ENCODE data around the gene ZNF394. TPM values are rescaled to one million over a fixed set of nuclear protein-coding genes. Genes with fewer than 3 reads are reported as not detected.
"Not testable (repeated sequence)": the region's sequence is repeated elsewhere in the genome, so short reads cannot be mapped to it uniquely, and the experiment has no call there.

ZNF394 gene
- total RNA-seq: 10 to 100 TPM; 65.1 to 71.2 TPM

- Mint-ChIP-seq H3K36me3 (peaks cover 36% of the 10 kb centered on the region), H3K27me3 (no peaks in the 10 kb centered on the region), H3K9me3 (peaks cover 2% of the 10 kb centered on the region), H3K4me3 (peak within 1 kb of the TSS; percentile 94), H3K27ac (peak within 1 kb of the TSS; percentile 99), H3K4me1 (peaks cover 18% of the 10 kb centered on the region)
- ATAC-seq (ENCODE audit: low read depth) (peak; percentile 44), DNase-seq (peak; percentile 88)
- POLR2A ChIA-PET: interaction anchor here (0.5 to 4.5 kb wide), 18 partner anchors 15 to 649 kb away, joined by 3 to 50 read pairs (median 5); partner anchors contain the start of genes ARPC1B, ATP5MF, BUD31 and CPSF4
These were observed at the start of gene ZNF394 for GRCh38 chr7:99499721-99500636. Gene ZNF394, minus strand, starts transcription at chr7:99500281. Its CDS starts 188 bp downstream, at chr7:99500093.

GRCh38 chr7:99549545-99549944 is 49.5 kb upstream of the ZNF394 start:
- POLR2A ChIA-PET: interaction anchor here (1.6 kb wide), 1 partner anchor 9 kb away, joined by 5 read pairs; the partner anchor contains the start of gene ZNF655
- not testable (repeated sequence) for H3K9me3 Mint-ChIP-seq; H3K27ac Mint-ChIP-seq; H3K27me3 Mint-ChIP-seq; DNase-seq; H3K4me3 Mint-ChIP-seq; ATAC-seq (ENCODE audit: low read depth)
- Mint-ChIP-seq H3K4me1 (peaks cover 17% of the 10 kb centered on the region), H3K36me3 (peaks cover 36% of the 10 kb centered on the region)

- H3K27me3 Mint-ChIP-seq; H3K27ac Mint-ChIP-seq; H3K4me1 Mint-ChIP-seq; H3K4me3 Mint-ChIP-seq; DNase-seq; ATAC-seq (ENCODE audit: low read depth): not testable (repeated sequence)
- POLR2A ChIA-PET: interaction anchor here (1.0 kb wide), 1 partner anchor 8 kb away, joined by 3 read pairs; no protein-coding TSS in a partner anchor
- Mint-ChIP-seq H3K9me3 (peaks cover 16% of the 10 kb centered on the region), H3K36me3 (peaks cover 44% of the 10 kb centered on the region)
These were observed 45.2 kb upstream of the ZNF394 start for GRCh38 chr7:99545308-99545707.

DNA sequence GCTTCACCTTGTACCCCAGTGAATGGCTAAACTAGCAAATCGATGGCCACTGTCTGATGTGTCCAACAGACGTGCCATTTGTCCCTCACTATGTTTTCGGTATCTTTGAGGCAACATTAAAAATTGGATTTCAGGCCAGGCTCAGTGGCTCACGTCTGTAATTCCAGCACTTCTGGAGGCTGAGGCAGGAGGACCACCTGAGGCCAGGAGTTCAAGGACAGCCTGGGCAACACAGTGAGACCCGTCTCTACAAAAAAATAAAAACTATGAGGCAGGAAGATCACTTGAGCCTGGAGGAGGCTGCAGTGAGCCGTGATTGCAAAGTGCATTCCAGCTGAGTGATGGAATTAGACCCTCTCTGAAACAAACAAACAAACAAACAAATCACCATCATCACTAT is 43.8 kb upstream of the ZNF394 start:
- DNase-seq (no peak), ATAC-seq (ENCODE audit: low read depth) (no peak)
- H3K36me3 Mint-ChIP-seq: peaks cover 36% of the 10 kb centered on the region
- H3K27me3 Mint-ChIP-seq: no peaks in the 10 kb centered on the region
- H3K9me3 Mint-ChIP-seq: peaks cover 14% of the 10 kb centered on the region
- no peak overlapping the region for H3K4me3 Mint-ChIP-seq
- no peak overlapping the region for H3K27ac Mint-ChIP-seq
- H3K4me1 Mint-ChIP-seq: peaks cover 1% of the 10 kb centered on the region
- POLR2A ChIA-PET: interaction anchor here (0.6 to 0.7 kb wide), 3 partner anchors 10 to 624 kb away, joined by 3 to 6 read pairs (median 4); no protein-coding TSS in a partner anchor

DNA sequence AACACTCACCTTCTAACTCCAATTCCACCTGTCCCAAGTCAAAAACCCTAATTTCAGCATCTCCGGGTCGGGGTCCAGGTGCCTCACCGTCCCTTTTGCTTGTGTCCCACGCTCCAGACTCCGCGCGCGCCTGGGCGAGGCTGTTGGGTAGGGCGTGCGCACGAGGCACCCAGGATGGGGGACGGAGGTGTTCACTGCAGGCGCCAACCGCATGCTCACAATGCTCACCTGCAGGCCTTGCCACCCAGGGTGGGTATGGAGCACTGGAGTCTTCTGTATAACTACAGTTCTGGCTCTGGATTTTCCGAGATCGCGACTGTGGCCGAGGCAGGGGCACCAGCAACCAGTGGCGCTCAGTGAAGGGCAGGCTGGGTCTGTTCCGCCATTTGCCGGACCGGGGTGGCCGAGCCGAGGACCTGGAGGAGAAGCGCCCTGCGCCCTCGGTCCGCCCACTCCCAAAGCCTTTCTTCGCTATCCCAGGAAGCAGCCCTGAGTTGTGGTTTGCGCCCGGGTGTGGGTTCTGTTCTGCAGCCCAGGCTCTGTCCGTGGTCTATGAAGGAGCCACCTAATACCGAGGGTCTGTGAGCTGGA is 43.1 kb upstream of the ZNF394 start:
- peaks cover 1% of the 10 kb centered on the region for H3K4me1 Mint-ChIP-seq
- H3K36me3 Mint-ChIP-seq: peaks cover 31% of the 10 kb centered on the region
- POLR2A ChIA-PET: no interaction called here
- DNase-seq: no peak
- no peak overlapping the region for H3K27ac Mint-ChIP-seq
- ATAC-seq (ENCODE audit: low read depth): no peak
- H3K4me3 Mint-ChIP-seq: no peak overlapping the region
- H3K9me3 Mint-ChIP-seq: peaks cover 15% of the 10 kb centered on the region
- H3K27me3 Mint-ChIP-seq: no peaks in the 10 kb centered on the region

DNA sequence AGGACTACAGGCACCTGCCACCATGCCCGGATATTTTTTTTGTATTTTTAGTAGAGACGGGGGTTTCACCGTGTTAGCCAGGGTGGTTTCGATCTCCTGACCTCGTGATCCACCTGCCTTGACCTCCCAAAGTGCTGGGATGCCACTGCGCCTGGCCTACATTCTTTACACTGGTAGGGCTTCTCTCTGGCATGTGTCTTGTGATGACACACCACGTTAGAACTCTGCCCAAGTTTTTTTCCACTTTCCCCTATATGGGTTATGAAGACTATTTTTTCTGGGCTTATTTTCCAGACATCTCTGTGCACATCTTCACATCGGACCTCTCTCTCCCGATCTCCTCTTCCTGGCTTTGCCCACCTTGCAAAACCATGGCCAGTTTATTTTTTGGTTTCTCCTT is 41.1 kb upstream of the ZNF394 start:
- DNase-seq: no peak
- H3K9me3 Mint-ChIP-seq: peaks cover 24% of the 10 kb centered on the region
- POLR2A ChIA-PET: interaction anchor here (1.5 kb wide), 1 partner anchor 10 kb away, joined by 3 read pairs; no protein-coding TSS in a partner anchor
- no peak for ATAC-seq (ENCODE audit: low read depth)
- no peak overlapping the region for H3K4me3 Mint-ChIP-seq
- no peak overlapping the region for H3K27ac Mint-ChIP-seq
- H3K27me3 Mint-ChIP-seq: no peaks in the 10 kb centered on the region
- peaks cover 21% of the 10 kb centered on the region for H3K36me3 Mint-ChIP-seq
- peaks cover 1% of the 10 kb centered on the region for H3K4me1 Mint-ChIP-seq

DNA sequence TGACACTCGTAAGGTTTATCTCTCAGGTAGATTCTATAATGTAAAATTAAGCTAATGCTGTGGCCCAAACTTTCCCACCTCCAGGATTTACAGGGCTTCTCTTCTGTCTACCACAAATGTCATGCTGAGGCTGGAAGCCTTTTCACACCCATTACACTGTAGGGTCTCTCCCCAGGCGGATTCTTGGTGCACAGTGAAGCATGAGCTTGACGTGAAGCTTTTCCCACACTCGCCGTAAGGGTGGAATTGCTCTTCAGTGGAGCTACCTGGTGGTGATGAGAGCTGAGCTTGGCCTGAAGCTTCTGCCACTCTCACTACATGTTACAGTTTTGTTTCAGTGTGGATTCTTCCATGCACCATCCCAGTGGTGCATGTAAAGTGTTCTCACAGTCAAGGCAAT is 40.5 kb upstream of the ZNF394 start:
- ATAC-seq (ENCODE audit: low read depth) (no peak), DNase-seq (no peak)
- no peaks in the 10 kb centered on the region for H3K27me3 Mint-ChIP-seq
- POLR2A ChIA-PET: interaction anchor here (1.5 kb wide), 1 partner anchor 9 kb away, joined by 3 read pairs; no protein-coding TSS in a partner anchor
- no peak overlapping the region for H3K27ac Mint-ChIP-seq
- peaks cover 27% of the 10 kb centered on the region for H3K9me3 Mint-ChIP-seq
- peaks cover 21% of the 10 kb centered on the region for H3K36me3 Mint-ChIP-seq
- H3K4me3 Mint-ChIP-seq: no peak overlapping the region
- peaks cover 1% of the 10 kb centered on the region for H3K4me1 Mint-ChIP-seq

- Mint-ChIP-seq H3K27ac (no peak overlapping the region), H3K9me3 (peaks cover 28% of the 10 kb centered on the region), H3K4me1 (no peaks in the 10 kb centered on the region), H3K4me3 (no peak overlapping the region), H3K36me3 (peaks cover 21% of the 10 kb centered on the region), H3K27me3 (no peaks in the 10 kb centered on the region)
- POLR2A ChIA-PET: interaction anchor here (1.5 kb wide), 1 partner anchor 8 kb away, joined by 3 read pairs; no protein-coding TSS in a partner anchor
- DNase-seq (no peak), ATAC-seq (ENCODE audit: low read depth) (no peak)
These were observed 39.2 kb upstream of the ZNF394 start for GRCh38 chr7:99539213-99539811.

GRCh38 chr7:99535667-99536066 is 35.6 kb upstream of the ZNF394 start:
- Mint-ChIP-seq H3K27ac (no peak overlapping the region), H3K4me3 (no peak overlapping the region), H3K36me3 (peaks cover 40% of the 10 kb centered on the region), H3K4me1 (no peaks in the 10 kb centered on the region), H3K27me3 (no peaks in the 10 kb centered on the region), H3K9me3 (peaks cover 39% of the 10 kb centered on the region)
- no peak for ATAC-seq (ENCODE audit: low read depth)
- no peak for DNase-seq
- POLR2A ChIA-PET: no interaction called here

DNA sequence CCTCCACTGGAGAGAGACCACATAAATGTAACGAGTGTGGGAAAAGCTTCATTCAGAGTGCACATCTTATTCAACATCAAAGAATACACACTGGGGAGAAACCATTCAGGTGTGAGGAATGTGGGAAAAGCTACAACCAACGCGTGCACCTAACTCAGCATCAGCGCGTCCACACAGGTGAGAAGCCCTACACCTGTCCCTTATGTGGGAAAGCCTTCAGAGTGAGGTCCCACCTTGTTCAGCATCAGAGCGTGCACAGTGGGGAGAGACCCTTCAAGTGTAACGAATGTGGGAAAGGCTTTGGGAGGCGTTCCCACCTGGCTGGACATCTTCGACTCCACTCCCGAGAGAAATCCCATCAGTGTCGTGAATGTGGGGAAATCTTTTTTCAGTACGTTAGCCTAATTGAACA is 31.3 kb upstream of the ZNF394 start:
- POLR2A ChIA-PET: interaction anchor here (0.6 kb wide), 1 partner anchor 9 kb away, joined by 3 read pairs; no protein-coding TSS in a partner anchor
- peaks cover 42% of the 10 kb centered on the region for H3K9me3 Mint-ChIP-seq
- no peak for ATAC-seq (ENCODE audit: low read depth)

DNA sequence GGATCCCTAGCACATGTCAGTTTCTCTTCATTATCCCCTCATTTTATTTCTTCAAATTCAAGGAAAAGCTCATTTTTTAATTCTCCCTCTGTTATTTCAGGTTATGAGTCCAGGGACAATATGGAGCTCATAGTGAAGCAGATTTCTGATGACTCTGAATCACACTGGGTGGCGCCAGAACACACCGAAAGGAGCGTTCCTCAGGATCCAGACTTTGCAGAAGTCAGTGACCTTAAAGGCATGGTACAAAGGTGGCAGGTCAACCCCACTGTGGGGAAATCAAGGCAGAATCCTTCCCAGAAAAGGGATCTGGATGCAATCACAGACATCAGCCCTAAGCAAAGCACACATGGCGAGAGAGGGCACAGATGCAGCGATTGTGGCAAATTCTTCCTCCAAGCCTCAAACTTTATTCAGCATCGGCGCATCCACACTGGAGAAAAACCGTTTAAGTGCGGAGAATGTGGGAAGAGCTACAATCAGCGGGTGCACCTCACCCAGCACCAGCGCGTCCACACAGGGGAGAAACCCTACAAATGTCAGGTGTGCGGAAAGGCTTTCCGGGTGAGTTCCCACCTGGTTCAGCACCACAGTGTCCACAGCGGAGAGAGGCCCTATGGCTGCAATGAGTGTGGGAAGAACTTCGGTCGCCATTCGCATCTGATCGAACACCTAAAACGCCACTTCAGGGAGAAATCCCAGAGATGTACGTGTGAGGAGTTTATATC is 25.8 kb upstream of the ZNF394 start:
- Mint-ChIP-seq H3K27me3 (no peaks in the 10 kb centered on the region), H3K27ac (peak overlapping the region; percentile 14), H3K4me1 (no peaks in the 10 kb centered on the region), H3K36me3 (peaks cover 62% of the 10 kb centered on the region), H3K4me3 (no peak overlapping the region), H3K9me3 (peaks cover 16% of the 10 kb centered on the region)
- DNase-seq: no peak
- POLR2A ChIA-PET: interaction anchor here (0.6 to 1.4 kb wide), 3 partner anchors 14 to 32 kb away, joined by 3 to 4 read pairs (median 3); partner anchors contain the start of gene ZNF655
- peak; percentile 52 for ATAC-seq (ENCODE audit: low read depth)

More for the DNA sequence above, 31.3 kb upstream of the ZNF394 start:
- H3K4me3 Mint-ChIP-seq: no peak overlapping the region
- H3K27me3 Mint-ChIP-seq: no peaks in the 10 kb centered on the region
- H3K36me3 Mint-ChIP-seq: peaks cover 76% of the 10 kb centered on the region
- no peak overlapping the region for H3K27ac Mint-ChIP-seq
- H3K4me1 Mint-ChIP-seq: no peaks in the 10 kb centered on the region
- no peak for DNase-seq

DNA sequence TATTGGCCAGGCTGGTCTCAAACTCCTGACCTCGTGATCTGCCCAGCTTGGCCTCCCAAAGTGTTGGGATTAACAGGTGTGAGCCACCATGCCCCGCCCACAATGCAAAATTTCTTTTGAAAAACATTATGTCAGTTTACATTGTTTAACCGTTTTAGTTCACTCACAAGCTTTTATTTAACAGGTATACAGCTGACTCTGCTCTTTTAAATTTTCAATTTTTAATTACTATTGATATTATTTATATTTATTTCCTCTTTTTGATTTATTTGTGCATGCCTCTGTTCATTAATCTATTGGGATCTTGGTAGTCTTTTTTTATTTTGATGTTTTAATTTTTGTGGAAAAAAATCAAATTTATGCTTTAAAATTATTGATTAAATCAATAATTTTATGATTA is 21.3 kb upstream of the ZNF394 start:
- DNase-seq (no peak), ATAC-seq (ENCODE audit: low read depth) (no peak)
- Mint-ChIP-seq H3K27me3 (no peaks in the 10 kb centered on the region), H3K27ac (no peak overlapping the region), H3K4me3 (no peak overlapping the region), H3K36me3 (peaks cover 40% of the 10 kb centered on the region), H3K4me1 (no peaks in the 10 kb centered on the region), H3K9me3 (no peaks in the 10 kb centered on the region)
- POLR2A ChIA-PET: interaction anchor here (1.4 kb wide), 1 partner anchor 17 kb away, joined by 5 read pairs; the partner anchor contains the start of gene ZKSCAN5
